ENCODE measurements around the gene TFB2M.

Gene TFB2M

DNA sequence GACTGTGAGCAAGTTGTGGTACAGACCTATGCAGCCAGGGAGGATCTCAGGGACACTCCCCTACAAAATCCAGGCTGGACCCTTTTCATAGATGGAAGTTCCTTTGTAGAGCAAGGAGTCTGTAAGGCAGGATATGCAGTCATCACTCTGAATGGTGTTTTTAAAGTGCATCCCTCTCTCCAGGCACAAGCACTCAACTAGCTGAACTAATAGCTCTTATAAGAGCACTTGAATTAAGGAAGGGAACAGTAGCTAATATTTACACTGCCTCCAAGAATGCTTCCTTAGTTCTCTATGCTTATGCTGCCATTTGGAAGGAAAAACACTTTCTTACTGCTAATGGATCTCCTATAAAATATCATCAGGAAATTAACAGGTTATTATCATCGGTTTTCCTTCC lies 31.9 kb downstream of the TFB2M start:
- H3K27me3 ChIP-seq (ENCODE audit: insufficient read depth, poor library complexity, severe bottlenecking), result no peaks in the 10 kb centered on the region
- no peaks in the 10 kb centered on the region for H3K36me3 ChIP-seq (ENCODE audit: low read depth)
- TF ChIP-seq, protein P1, sequence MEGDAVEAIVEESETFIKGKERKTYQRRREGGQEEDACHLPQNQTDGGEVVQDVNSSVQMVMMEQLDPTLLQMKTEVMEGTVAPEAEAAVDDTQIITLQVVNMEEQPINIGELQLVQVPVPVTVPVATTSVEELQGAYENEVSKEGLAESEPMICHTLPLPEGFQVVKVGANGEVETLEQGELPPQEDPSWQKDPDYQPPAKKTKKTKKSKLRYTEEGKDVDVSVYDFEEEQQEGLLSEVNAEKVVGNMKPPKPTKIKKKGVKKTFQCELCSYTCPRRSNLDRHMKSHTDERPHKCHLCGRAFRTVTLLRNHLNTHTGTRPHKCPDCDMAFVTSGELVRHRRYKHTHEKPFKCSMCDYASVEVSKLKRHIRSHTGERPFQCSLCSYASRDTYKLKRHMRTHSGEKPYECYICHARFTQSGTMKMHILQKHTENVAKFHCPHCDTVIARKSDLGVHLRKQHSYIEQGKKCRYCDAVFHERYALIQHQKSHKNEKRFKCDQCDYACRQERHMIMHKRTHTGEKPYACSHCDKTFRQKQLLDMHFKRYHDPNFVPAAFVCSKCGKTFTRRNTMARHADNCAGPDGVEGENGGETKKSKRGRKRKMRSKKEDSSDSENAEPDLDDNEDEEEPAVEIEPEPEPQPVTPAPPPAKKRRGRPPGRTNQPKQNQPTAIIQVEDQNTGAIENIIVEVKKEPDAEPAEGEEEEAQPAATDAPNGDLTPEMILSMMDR (IDR thresholded peaks at IDR 0.05; ENCODE audit: poor library complexity, severe bottlenecking), result no peak
- H3K4me3 ChIP-seq (ENCODE audit: severe bottlenecking), result no peak overlapping the region
- no peak for DNase-seq (ENCODE audit: low spot score)
- no peaks in the 10 kb centered on the region for H3K9me3 ChIP-seq (ENCODE audit: severe bottlenecking)
- no peak for ATAC-seq (ENCODE audit: low read depth)
- H3K4me1 ChIP-seq (ENCODE audit: insufficient read depth, poor library complexity, severe bottlenecking), result no peaks in the 10 kb centered on the region
- H3K27ac ChIP-seq (ENCODE audit: poor library complexity, severe bottlenecking), result no peak overlapping the region

DNA sequence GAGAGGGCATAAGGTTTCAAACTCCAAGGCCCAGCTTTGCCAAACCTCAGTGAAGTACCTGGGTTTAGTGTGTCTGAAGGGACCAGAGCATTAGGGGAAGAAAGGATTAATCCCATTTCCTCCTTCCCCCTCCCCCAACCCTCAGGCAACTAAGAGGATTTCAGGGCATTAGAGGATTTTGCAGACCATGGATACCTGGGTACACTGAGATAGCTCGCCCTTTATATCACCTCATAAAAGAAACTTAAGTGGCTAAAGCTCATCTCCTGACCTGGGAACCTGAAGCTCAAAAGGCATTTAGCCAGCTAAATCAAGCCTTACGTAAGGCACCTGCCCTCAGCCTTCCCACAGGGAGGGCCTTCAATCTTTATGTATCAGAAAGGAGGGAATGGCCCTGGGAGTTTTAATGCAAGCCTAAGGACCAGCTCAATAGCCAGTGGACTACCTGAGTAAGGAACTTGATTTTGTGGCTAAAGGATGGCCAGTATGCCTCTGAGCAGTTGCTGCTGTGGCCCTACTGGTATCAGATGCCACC lies 32.6 kb downstream of the TFB2M start:
- no peaks in the 10 kb centered on the region for H3K36me3 ChIP-seq (ENCODE audit: low read depth)
- no peak overlapping the region for H3K27ac ChIP-seq (ENCODE audit: poor library complexity, severe bottlenecking)
- H3K4me1 ChIP-seq (ENCODE audit: insufficient read depth, poor library complexity, severe bottlenecking), result no peaks in the 10 kb centered on the region
- no peaks in the 10 kb centered on the region for H3K27me3 ChIP-seq (ENCODE audit: insufficient read depth, poor library complexity, severe bottlenecking)
- TF ChIP-seq, protein P1 (IDR thresholded peaks at IDR 0.05; ENCODE audit: poor library complexity, severe bottlenecking), result no peak
- no peak for DNase-seq (ENCODE audit: low spot score)
- no peaks in the 10 kb centered on the region for H3K9me3 ChIP-seq (ENCODE audit: severe bottlenecking)
- H3K4me3 ChIP-seq (ENCODE audit: severe bottlenecking), result no peak overlapping the region
- ATAC-seq (ENCODE audit: low read depth), result no peak

DNA sequence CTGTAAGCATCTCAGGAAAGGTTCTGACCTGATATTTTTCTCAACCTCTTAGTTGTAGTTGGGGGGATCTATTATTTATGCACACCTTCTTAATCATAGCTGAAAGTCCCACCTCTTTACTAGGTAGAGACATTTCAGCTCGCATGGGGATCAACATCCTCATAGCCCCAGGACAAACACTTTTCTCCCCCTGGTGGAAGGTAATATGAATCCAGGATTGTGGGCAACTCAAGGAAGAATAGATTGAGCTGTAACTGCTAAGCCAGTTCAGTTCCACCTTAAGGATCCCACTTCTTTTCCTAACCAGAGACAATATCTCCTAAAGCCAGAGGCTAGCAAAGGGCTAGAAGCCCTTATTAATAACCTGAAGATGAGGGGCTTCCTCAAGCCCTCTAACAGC lies 33.5 kb downstream of the TFB2M start:
- no peaks in the 10 kb centered on the region for H3K27me3 ChIP-seq (ENCODE audit: insufficient read depth, poor library complexity, severe bottlenecking)
- ATAC-seq (ENCODE audit: low read depth), result no peak

DNA sequence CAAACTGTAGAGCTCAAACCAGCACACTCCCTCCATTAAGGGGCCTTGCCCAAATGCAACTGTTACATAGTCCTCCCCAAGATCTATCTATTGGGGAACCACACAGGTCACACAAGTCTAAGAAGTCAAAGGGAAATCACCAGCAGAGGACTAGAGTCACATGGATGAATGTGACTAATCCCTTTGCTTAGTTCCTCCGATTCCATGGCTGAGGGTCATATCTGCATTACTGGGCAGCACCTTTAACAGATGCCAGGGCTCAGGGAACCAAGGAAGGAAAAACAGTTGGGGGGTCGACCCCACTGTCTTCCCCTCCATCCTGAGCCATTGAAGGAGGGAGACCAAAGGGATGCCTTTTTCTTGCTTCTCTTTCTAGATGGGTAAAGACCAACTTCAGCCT lies 35.6 kb downstream of the TFB2M start:
- H3K9me3 ChIP-seq (ENCODE audit: severe bottlenecking), result no peaks in the 10 kb centered on the region
- H3K27ac ChIP-seq (ENCODE audit: poor library complexity, severe bottlenecking), result no peak overlapping the region
- no peaks in the 10 kb centered on the region for H3K36me3 ChIP-seq (ENCODE audit: low read depth)
- H3K4me1 ChIP-seq (ENCODE audit: insufficient read depth, poor library complexity, severe bottlenecking), result no peaks in the 10 kb centered on the region
- TF ChIP-seq, protein P1 (IDR thresholded peaks at IDR 0.05; ENCODE audit: poor library complexity, severe bottlenecking), result no peak
- DNase-seq (ENCODE audit: low spot score) (no peak), ATAC-seq (ENCODE audit: low read depth) (no peak)
- no peaks in the 10 kb centered on the region for H3K27me3 ChIP-seq (ENCODE audit: insufficient read depth, poor library complexity, severe bottlenecking)
- H3K4me3 ChIP-seq (ENCODE audit: severe bottlenecking), result no peak overlapping the region

More for the DNA sequence above, 33.5 kb downstream of the TFB2M start:
- no peak overlapping the region for H3K4me3 ChIP-seq (ENCODE audit: severe bottlenecking)
- TF ChIP-seq, protein P1 (IDR thresholded peaks at IDR 0.05; ENCODE audit: poor library complexity, severe bottlenecking), result no peak
- H3K9me3 ChIP-seq (ENCODE audit: severe bottlenecking), result no peaks in the 10 kb centered on the region
- no peak for DNase-seq (ENCODE audit: low spot score)
- no peak overlapping the region for H3K27ac ChIP-seq (ENCODE audit: poor library complexity, severe bottlenecking)
- H3K36me3 ChIP-seq (ENCODE audit: low read depth), result no peaks in the 10 kb centered on the region
- H3K4me1 ChIP-seq (ENCODE audit: insufficient read depth, poor library complexity, severe bottlenecking), result no peaks in the 10 kb centered on the region

DNA sequence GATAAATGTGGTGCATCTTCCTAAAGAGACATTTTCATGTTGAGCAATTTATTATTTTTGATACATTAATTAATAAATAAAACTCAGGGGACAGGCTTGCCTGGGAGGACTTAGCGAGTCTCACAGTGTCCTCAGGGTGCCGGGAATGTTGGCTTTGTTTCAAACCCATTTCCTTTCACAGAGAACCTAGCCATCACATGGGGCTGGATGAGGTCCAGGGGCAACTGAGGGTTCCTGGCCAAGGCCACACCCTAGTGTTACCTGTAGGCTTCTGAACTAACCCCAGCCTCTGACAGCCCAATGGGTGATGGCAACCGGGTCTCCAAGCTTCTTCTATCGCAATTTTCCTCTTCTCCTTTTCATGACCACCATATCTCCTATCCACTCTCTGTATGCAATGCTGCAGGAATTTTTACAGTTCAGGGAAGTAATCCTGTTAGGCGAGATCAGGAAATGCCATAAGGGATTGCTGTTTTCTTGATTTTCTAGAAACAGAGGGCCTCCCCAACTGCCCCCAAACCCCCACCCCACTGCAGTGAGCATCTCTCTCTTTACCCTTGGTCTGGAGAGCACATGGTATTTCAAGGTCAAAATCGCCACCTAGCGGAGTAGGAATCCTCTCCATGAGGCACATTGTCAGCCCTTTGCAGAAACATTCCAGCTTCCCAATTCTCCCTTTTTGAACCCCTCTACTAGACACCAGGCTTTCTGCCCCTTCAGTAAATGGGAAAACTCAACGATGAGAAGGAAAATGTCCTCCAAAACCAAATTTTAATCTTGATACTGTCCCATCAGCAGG lies 36.9 kb downstream of the TFB2M start:
- TF ChIP-seq, protein P1 (IDR thresholded peaks at IDR 0.05; ENCODE audit: poor library complexity, severe bottlenecking), result no peak
- Histone ChIP-seq H3K4me1 (ENCODE audit: insufficient read depth, poor library complexity, severe bottlenecking) (no peaks in the 10 kb centered on the region), H3K9me3 (ENCODE audit: severe bottlenecking) (no peaks in the 10 kb centered on the region), H3K27ac (ENCODE audit: poor library complexity, severe bottlenecking) (no peak overlapping the region), H3K27me3 (ENCODE audit: insufficient read depth, poor library complexity, severe bottlenecking) (no peaks in the 10 kb centered on the region), H3K36me3 (ENCODE audit: low read depth) (no peaks in the 10 kb centered on the region), H3K4me3 (ENCODE audit: severe bottlenecking) (no peak overlapping the region)
- ATAC-seq (ENCODE audit: low read depth) (no peak), DNase-seq (ENCODE audit: low spot score) (no peak)
